Measurements from ENCODE around the gene EFS.

DNA sequence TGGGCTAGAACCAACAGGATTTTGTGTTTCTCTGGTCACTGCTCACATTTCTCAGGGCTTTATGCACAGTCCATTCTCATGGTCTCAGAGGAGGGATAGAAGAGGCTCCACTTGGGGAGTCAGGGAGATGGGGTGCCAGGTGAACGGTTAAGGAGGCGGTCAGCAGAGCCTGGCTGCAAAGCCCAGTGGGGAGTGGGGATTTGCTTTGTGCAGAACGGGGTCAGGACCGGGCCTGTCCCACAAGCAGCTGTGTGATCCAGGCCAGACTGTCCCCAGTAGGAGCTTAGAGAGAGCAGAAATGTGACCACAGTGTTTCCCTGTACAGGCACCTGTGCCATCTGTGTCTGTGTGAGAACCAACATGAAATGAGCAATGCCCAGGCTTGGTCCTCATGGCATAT lies 16.0 kb upstream of the EFS start:
- no peak for TF ChIP-seq EZH2 (IDR thresholded peaks at IDR 0.05; ENCODE audit: low read depth, low read length, severe bottlenecking)
- TF ChIP-seq, protein P1, sequence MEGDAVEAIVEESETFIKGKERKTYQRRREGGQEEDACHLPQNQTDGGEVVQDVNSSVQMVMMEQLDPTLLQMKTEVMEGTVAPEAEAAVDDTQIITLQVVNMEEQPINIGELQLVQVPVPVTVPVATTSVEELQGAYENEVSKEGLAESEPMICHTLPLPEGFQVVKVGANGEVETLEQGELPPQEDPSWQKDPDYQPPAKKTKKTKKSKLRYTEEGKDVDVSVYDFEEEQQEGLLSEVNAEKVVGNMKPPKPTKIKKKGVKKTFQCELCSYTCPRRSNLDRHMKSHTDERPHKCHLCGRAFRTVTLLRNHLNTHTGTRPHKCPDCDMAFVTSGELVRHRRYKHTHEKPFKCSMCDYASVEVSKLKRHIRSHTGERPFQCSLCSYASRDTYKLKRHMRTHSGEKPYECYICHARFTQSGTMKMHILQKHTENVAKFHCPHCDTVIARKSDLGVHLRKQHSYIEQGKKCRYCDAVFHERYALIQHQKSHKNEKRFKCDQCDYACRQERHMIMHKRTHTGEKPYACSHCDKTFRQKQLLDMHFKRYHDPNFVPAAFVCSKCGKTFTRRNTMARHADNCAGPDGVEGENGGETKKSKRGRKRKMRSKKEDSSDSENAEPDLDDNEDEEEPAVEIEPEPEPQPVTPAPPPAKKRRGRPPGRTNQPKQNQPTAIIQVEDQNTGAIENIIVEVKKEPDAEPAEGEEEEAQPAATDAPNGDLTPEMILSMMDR (IDR thresholded peaks at IDR 0.05; ENCODE audit: control extremely low read depth in 1 of 3, insufficient read depth in 1 of 3, low read depth in 1 of 3, low read length in 3 of 3): no peak
- TF ChIP-seq NANOG (IDR thresholded peaks at IDR 0.05; ENCODE audit: insufficient read depth, low read depth, low read length, poor library complexity, severe bottlenecking): no peak
- no peak for TF ChIP-seq TAF1 (IDR thresholded peaks at IDR 0.05; ENCODE audit: low read depth, low read length)
- TF ChIP-seq RFX5 (IDR thresholded peaks at IDR 0.05; ENCODE audit: borderline replicate concordance, low read depth, low read length): no peak
- no peak for TF ChIP-seq MAFK (IDR thresholded peaks at IDR 0.05; ENCODE audit: low read depth, low read length)
- no peak for TF ChIP-seq JUND (IDR thresholded peaks at IDR 0.05; ENCODE audit: low read length)
- TF ChIP-seq EP300 (IDR thresholded peaks at IDR 0.05; ENCODE audit: borderline replicate concordance in 1 of 2, low read depth in 2 of 2, low read length in 2 of 2): no peak
- TF ChIP-seq, protein P2, sequence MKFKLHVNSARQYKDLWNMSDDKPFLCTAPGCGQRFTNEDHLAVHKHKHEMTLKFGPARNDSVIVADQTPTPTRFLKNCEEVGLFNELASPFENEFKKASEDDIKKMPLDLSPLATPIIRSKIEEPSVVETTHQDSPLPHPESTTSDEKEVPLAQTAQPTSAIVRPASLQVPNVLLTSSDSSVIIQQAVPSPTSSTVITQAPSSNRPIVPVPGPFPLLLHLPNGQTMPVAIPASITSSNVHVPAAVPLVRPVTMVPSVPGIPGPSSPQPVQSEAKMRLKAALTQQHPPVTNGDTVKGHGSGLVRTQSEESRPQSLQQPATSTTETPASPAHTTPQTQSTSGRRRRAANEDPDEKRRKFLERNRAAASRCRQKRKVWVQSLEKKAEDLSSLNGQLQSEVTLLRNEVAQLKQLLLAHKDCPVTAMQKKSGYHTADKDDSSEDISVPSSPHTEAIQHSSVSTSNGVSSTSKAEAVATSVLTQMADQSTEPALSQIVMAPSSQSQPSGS (IDR thresholded peaks at IDR 0.05; ENCODE audit: low read length): no peak
- no peak for TF ChIP-seq POLR2AphosphoS5 (IDR thresholded peaks at IDR 0.05; ENCODE audit: low read depth, low read length)
- TF ChIP-seq KDM4A (IDR thresholded peaks at IDR 0.05; ENCODE audit: low read depth, low read length, severe bottlenecking): no peak
- no peak for TF ChIP-seq RAD21 (IDR thresholded peaks at IDR 0.05 in 1 of 2, conservative IDR thresholded peaks at IDR 0.05 in 1 of 2; ENCODE audit: low read depth in 2 of 2, low read length in 2 of 2)
